HUES48 (cell line): Measurements from ENCODE around the gene NHERF2.

Source experiments
- H3K27ac ChIP-seq: one replicate; pipeline ENCODE4 v1.7.0; 2013; ENCODE audit warnings: low read depth, low read length, inconsistent platforms
- H3K27me3 ChIP-seq: 2 replicates; pipeline ENCODE4 v1.6.1; 2013; ENCODE audit warnings: mild to moderate bottlenecking, low read length; ENCODE audit not compliant: control insufficient read depth, insufficient read depth
- H3K36me3 ChIP-seq: 2 replicates; pipeline ENCODE4 v1.6.1; 2013; ENCODE audit warnings: low read length; ENCODE audit not compliant: control insufficient read depth, insufficient read depth
- H3K4me1 ChIP-seq: 2 replicates; pipeline ENCODE4 v1.6.1; 2013; ENCODE audit warnings: mild to moderate bottlenecking, low read length; ENCODE audit not compliant: control insufficient read depth, insufficient read depth
- H3K4me3 ChIP-seq: 2 replicates; pipeline ENCODE4 v1.5.1; 2013; ENCODE audit warnings: mild to moderate bottlenecking, low read depth, low read length
- H3K9ac ChIP-seq: 2 replicates; pipeline ENCODE4 v1.6.1; 2013; ENCODE audit warnings: mild to moderate bottlenecking, low read depth, low read length, moderate library complexity
- H3K9me3 ChIP-seq: 2 replicates; pipeline ENCODE4 v1.6.1; 2013; ENCODE audit warnings: low read length; ENCODE audit not compliant: control insufficient read depth, insufficient read depth

Gene NHERF2

DNA sequence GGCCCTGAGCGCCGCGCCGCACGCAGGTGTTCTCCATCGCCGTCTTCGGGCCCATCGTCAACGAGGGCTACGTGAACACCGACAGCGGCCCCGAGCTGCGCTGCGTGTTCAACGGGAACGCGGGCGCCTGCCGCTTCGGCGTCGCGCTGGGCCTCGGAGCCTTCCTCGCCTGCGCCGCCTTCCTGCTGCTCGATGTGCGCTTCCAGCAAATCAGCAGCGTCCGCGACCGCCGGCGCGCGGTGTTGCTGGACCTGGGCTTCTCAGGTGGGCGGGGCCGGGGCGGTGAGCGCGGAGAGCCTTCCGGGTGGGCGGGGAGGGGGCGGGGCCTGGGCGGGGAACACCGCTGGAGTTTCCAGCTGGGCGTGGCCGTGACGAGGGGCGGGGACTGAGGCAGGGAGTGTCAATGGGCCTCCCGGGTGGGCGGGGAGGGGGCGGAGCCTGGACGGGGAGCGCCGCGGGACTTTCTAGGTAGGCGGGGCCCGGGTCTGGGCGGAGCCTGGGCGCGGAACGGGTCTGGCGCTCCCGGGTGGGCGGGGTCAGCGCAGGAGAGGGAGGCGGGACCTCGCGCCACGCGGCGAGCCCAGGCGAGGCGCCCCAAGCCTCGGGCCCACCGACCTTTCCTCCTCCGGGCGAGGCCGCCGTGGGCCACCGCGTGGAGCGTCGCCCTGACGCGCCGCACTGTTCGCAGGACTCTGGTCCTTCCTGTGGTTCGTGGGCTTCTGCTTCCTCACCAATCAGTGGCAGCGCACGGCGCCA is 34.6 kb upstream of the NHERF2 start:
- Histone ChIP-seq H3K27me3 (peaks cover 26% of the 10 kb centered on the region), H3K9ac (peak overlapping the region; percentile 86; the same call in 1 of the 2 replicates), H3K27ac (no peak overlapping the region), H3K4me1 (peaks cover 22% of the 10 kb centered on the region), H3K4me3 (peak overlapping the region; percentile 68), H3K36me3 (peaks cover 6% of the 10 kb centered on the region), H3K9me3 (no peaks in the 10 kb centered on the region)

- no peak overlapping the region for H3K27ac ChIP-seq
- H3K27me3 ChIP-seq = peaks cover 26% of the 10 kb centered on the region
- peaks cover 22% of the 10 kb centered on the region for H3K4me1 ChIP-seq
- H3K36me3 ChIP-seq = peaks cover 13% of the 10 kb centered on the region
- H3K4me3 ChIP-seq = peak overlapping the region; percentile 68; the same call in 1 of the 2 replicates
- no peaks in the 10 kb centered on the region for H3K9me3 ChIP-seq
- H3K9ac ChIP-seq = peak overlapping the region; percentile 86; the same call in 1 of the 2 replicates
Measured at GRCh38 chr16:1992704-1993317, 33.9 kb upstream of the NHERF2 start.

GRCh38 chr16:1993731-1994131 is 33.0 kb upstream of the NHERF2 start:
- Histone ChIP-seq H3K9ac (no peak overlapping the region), H3K4me1 (peaks cover 19% of the 10 kb centered on the region), H3K27ac (no peak overlapping the region), H3K27me3 (peaks cover 22% of the 10 kb centered on the region), H3K9me3 (no peaks in the 10 kb centered on the region), H3K4me3 (no peak overlapping the region), H3K36me3 (peaks cover 21% of the 10 kb centered on the region)

DNA sequence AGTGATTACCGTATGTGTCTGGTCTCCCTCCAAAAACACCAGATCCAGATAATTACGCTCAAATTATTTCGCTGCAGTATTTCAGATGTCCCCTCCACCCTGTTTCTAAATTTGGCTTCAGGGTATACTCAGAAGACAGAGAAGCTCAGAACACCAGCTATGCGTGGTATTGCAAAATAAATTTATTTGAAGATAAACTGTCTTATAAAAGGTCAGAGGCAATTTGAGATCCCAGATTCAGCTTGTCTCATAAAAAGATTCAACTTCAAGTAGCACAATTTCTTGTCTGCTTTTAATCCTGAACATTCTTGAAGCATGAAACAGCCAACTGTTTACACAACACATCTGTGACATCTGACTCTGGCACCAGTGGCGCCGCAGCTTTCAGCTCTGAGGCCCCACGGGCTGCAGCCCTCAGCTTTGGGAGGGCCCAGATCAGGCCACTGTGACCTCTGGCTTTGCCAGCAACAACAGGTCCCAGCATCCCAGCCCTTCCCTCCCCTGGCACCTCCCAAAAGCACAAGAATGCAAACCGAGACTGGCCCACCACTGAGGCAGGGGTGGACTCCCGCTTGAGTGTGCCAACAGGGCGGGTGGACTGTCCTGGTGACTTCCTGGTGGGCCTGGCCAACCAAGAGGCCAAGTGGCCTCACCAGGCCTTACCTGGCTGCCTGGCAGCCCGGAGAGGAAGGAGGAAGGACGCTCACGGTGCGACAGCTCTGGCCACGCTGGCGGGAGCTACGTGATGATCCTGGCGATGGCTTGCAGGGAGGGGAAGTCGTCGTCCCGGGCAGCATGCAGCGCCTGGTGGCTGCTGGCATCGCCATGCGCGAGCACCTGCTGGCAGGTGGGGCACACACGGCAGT is 29.0 kb upstream of the NHERF2 start:
- peaks cover 60% of the 10 kb centered on the region for H3K36me3 ChIP-seq
- no peak overlapping the region for H3K4me3 ChIP-seq
- no peaks in the 10 kb centered on the region for H3K4me1 ChIP-seq
- H3K27ac ChIP-seq = no peak overlapping the region
- H3K27me3 ChIP-seq = no peaks in the 10 kb centered on the region
- H3K9ac ChIP-seq = no peak overlapping the region
- no peaks in the 10 kb centered on the region for H3K9me3 ChIP-seq

GRCh38 chr16:1998360-1998835 is 28.3 kb upstream of the NHERF2 start:
- Histone ChIP-seq H3K27ac (no peak overlapping the region), H3K9me3 (no peaks in the 10 kb centered on the region), H3K4me1 (no peaks in the 10 kb centered on the region), H3K36me3 (peaks cover 67% of the 10 kb centered on the region), H3K27me3 (no peaks in the 10 kb centered on the region), H3K9ac (no peak overlapping the region), H3K4me3 (no peak overlapping the region)

DNA sequence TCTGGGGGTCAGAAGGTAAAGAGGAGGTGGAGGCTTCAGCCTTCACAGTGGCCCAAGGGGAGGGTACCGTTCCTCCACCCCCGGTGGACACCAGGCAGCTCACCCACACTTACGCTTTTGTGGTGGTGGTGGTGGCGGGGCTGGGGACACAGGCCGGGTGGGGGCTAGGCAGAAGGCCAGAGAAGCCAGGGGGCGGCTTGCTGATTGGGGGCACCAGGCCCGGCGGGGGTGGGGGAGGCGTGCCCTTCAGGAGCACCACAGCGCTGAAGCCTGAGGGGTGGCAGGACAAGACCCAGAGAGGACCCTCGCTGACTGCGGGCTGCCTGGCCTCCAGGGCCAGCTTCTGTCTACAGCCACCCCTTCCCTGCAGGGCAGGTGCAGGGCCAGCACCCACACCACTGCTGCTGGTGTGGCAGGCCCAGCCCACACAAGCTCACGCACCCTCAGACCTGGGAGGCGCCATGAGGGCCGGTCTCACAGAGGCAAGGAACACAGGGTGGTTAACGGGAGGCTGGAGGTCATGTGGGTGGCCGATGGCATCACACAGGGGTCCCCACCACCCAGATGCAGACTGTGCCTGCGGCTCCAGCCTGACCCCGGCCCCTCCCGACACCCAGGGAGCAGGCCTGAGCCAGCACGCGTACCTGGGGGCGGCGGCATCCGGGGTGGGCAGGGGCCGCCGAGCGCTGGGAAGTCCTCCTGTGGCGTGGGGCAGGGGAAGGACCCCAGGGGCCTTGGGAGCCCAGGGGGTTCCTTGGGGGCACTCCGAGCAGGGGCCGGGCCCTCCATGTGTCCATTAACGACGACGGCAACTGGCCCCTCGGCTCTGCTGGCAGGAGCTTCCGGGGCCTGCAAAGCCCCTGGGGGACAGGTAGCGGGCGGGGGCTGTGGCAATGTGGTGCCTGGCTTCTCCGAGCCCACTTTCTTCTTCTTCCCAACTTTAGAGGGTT is 27.6 kb upstream of the NHERF2 start:
- H3K27ac ChIP-seq = no peak overlapping the region
- H3K4me1 ChIP-seq = peaks cover 1% of the 10 kb centered on the region; the same call in 1 of the 2 replicates
- no peak overlapping the region for H3K4me3 ChIP-seq
- H3K27me3 ChIP-seq = no peaks in the 10 kb centered on the region
- peaks cover 68% of the 10 kb centered on the region for H3K36me3 ChIP-seq
- H3K9ac ChIP-seq = no peak overlapping the region
- no peaks in the 10 kb centered on the region for H3K9me3 ChIP-seq

- Histone ChIP-seq H3K9ac (no peak overlapping the region), H3K4me3 (no peak overlapping the region), H3K9me3 (no peaks in the 10 kb centered on the region), H3K27ac (no peak overlapping the region), H3K27me3 (no peaks in the 10 kb centered on the region), H3K36me3 (peaks cover 68% of the 10 kb centered on the region), H3K4me1 (peaks cover 8% of the 10 kb centered on the region; the same call in 1 of the 2 replicates)
Measured at GRCh38 chr16:1999866-2000514, 26.7 kb upstream of the NHERF2 start.

- Histone ChIP-seq H3K9ac (no peak overlapping the region), H3K9me3 (no peaks in the 10 kb centered on the region), H3K27ac (no peak overlapping the region), H3K4me1 (peaks cover 8% of the 10 kb centered on the region; the same call in 1 of the 2 replicates), H3K27me3 (no peaks in the 10 kb centered on the region), H3K4me3 (no peak overlapping the region), H3K36me3 (peaks cover 68% of the 10 kb centered on the region)
Measured at GRCh38 chr16:2001035-2001434, 25.7 kb upstream of the NHERF2 start.

- H3K36me3 ChIP-seq = peaks cover 66% of the 10 kb centered on the region
- H3K9ac ChIP-seq = no peak overlapping the region
- H3K9me3 ChIP-seq = no peaks in the 10 kb centered on the region
- H3K4me1 ChIP-seq = peaks cover 8% of the 10 kb centered on the region; the same call in 1 of the 2 replicates
- no peaks in the 10 kb centered on the region for H3K27me3 ChIP-seq
- H3K27ac ChIP-seq = no peak overlapping the region
- H3K4me3 ChIP-seq = no peak overlapping the region
Measured at GRCh38 chr16:2001456-2002355, 25.0 kb upstream of the NHERF2 start.
